Epithelial cell of prostate (primary cell): ENCODE data around the gene IRS2.

Experiments used
- DNase-seq: peaks from one replicate; pipeline ENCODE4 v3.0.0-alpha.2; 2011; ENCODE audit warnings: low read depth, low spot score
- H3K27ac ChIP-seq: fragments of 450-650 bp; 2 replicates; pipeline ENCODE4 v1.5.1; 2017; ENCODE audit warnings: mild to moderate bottlenecking

Gene IRS2

DNA sequence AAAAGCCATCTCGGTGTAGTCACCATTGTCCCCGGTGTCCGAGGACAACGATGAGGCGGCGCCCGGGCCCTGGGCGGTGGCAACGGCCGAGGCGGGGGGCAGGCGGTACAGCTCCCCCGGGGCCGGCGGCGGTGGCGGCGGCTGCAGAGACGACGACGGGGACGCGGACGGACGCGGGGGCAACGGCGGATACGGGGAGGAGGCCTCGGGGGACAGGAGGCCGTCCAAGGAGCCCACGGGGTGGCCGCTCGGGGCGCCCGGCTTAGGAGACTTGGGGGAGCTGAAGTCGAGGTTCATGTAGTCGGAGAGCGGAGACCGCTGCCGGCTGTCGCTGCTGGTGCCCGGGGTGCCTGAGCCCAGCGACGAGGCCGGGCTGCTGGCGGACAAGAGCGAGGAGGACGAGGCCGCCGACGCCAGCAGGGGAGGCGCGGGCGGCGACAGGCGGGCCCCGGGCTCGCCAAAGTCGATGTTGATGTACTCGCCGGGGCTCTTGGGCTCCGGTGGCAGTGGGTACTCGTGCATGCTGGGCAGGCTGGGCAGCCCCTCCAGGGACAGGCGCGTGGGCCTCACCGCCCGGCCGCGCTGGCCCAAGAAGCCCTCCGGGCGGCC, 3.5 kb downstream of the IRS2 start:
- DNase-seq = no peak
- no peak overlapping the region for H3K27ac ChIP-seq

DNA sequence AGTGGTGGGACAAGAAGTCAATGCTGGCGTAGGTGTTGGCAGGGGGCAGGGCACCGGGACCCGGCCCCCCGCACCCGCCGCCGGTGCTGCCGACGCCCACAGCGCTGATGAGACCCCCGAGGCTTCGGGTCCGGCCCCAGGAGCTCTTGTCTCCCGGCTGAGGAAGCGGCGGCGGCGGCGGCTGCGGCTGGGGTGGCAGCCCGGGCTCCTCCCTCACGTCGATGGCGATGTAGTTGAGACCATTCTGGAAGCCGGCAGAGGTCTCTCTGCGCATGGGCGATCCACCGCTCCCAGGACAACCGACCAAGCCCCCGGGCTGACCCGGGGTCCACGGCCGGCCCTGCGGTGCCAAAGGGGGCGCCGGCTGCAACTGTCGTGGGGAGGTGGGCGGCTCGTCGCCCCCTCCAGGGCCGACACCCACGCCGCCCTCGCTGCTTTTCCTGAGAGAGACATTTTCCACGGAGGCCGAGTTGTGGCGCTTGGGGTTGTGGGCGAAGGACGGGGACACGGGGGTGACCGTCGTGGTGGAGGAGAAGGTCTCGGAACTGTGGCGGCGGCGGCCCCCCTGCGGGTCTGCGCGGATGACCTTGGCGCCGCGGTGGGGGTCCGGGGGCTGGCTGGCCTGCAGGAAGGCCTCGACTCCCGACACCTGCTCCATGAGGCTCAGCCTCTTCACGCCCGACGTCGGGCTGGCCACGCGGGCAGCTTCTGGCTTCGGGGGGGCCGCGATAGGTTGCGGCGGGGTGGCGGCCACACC, 4.1 kb downstream of the IRS2 start:
- H3K27ac ChIP-seq = no peak overlapping the region
- DNase-seq = no peak

DNA sequence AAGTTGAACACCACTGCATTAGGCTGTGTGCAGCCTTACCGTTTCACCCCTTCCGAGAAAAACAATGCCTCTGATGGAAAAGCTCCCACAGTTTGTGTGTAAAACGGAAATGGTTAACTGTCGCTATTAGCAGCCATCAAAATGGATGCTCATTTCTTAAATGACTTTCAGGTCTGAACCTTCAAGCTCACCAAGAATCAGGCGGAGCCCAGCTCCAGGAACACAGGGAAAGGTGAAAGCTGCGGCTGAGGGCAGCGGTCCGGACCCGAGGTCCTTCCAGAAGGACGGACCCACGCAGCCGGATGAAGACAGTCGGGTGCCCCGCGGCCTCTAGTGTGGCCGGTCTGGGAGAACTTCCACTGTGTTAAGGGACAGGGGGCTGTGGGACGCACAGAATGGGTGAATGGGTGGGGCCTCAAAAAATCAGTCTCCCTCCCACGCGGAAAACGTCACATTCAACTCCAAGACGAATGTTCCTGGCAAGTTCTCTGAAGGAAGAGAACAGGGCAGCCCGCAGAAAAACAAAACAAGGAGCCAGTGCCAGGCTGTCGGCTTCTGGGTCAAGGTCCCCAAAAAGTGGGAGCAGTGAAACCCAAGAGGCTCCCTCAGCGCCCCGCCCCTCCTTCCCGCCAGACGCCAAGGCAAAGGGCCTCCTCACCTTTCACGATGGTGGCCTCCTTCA, 4.9 kb downstream of the IRS2 start:
- no peak overlapping the region for H3K27ac ChIP-seq
- DNase-seq = no peak

DNA sequence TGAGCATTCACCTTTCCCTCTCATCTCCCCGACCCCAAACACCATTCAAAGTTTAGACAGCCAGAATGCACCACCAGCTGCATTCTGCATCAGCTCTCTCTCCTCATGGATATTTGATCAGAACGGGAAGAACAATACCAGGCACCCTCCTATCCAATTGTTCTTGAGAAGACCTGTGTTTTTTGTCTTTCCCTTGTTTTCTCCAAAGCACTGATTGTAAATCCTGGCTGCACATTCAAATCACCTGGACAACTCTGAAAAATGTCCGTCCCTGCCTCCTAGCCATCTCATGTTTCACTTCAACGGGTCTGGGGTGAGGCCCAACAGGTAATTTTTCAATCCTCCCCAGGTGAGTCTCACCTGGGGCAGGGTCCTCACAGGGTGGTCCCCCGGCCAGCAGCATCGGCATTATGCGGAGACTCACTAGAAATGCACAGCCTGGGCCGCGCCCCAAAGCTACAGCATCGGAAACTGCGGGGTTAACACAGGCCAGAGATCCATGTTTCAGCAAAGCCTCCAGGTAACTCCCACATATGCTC, 5.5 kb downstream of the IRS2 start:
- H3K27ac ChIP-seq = no peak overlapping the region
- no peak for DNase-seq

DNA sequence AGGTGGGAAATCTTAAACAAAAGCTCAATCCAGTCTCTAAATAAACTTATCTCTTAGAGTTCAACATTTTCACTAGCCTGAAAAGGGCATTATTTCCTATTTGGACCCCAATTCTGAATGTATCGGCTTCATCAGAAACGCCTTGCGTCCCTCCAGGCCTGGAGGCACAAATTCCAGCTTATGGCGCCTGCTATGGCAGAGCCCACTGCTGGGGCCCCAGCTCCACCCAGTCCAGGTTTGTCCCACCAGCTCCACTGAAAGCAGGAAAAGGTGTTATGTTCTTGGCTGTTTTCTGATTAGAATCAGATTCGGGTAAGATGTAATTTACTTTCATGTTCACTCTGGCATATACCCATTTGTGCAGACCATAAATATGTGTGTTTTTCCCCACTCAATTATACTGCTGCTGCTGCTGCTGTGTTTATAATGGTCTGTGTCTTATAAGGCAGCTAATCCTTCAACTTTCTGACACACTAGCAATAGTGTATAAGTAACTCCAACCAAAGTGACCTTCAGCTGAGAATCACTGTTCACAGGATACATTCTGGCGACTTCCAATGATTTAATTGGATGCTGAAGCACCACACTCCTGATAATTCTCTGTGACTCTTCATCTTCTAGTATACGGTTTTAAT, 6.4 kb downstream of the IRS2 start:
- H3K27ac ChIP-seq = no peak overlapping the region
- DNase-seq = no peak

DNA sequence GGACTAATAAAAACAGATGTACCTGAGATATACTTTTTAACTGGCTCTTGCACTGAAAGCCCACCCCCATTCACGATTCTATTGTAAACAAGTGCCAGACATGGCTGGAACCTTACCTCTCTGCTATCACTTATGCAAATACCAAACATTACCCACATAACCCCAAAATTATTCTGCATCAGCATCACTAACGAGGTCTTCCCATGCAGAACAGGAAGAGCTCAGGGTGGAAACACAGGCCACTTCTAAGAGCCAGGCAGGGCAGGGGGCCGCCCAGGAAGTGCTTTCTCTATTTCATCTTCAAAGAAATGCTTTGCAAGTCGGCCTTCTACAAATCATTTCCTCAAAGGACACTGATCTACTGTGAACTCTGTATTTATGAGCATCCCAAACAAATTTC, 7.3 kb downstream of the IRS2 start:
- H3K27ac ChIP-seq = no peak overlapping the region
- DNase-seq = no peak

DNA sequence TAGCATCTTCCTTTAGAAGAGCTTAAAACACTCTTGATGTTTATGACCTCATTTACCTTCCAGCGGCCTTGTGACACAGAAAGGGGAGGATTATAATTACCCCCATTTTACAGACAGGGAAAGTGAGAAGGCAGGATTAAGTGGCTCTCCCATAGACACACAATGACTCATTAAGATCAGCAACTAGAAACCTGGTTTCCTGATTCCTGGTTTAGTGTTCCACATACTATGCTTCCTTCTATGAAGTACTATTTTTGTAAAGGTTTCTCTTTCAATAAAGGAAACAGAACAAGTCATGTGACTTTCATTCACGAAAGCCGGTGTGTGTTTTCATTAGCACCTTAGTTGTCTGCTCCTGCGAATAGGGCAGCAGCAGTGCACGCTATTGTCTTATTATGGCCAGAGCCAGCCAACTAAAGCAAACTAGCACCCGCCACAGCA, 8.3 kb downstream of the IRS2 start:
- H3K27ac ChIP-seq = peak overlapping the region; percentile 6
- peak; percentile 49 for DNase-seq

DNA sequence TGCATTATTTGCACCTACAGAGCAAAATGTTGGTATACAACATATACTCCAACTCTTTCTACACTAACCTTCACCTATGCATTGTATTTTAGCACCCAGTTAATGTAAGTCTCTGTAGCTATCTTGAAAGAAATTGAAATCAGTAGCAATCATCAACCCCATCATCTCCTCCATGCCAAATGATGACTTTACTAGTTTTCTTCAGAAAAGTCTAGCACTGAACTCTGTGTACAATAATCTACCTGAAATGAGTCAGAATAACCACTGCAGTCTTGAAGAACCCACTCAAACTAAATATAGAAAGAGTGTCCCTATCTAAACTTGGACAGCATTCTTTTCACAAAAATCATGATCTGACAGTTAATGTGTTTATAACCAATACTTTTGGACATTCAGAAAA, 9.8 kb downstream of the IRS2 start:
- no peak overlapping the region for H3K27ac ChIP-seq
- no peak for DNase-seq

DNA sequence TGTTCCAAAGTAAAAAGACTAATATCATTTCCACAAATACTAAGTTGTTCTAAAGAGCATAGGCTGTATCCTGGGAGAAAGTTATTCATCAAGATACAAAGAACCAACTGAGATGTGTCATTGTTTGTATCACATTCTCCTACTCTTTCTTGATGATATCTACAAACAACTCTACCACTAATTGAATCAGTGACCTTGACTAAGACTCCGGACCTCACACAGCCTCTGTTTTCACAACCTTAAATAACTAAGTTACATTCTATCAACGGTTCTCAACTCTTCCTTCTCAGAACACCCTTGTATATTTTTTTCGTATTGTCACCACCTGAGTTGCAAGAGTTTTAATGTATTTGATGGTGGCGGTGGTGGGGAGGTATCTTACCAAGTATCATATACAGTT, 12.6 kb downstream of the IRS2 start:
- no peak for DNase-seq
- no peak overlapping the region for H3K27ac ChIP-seq

DNA sequence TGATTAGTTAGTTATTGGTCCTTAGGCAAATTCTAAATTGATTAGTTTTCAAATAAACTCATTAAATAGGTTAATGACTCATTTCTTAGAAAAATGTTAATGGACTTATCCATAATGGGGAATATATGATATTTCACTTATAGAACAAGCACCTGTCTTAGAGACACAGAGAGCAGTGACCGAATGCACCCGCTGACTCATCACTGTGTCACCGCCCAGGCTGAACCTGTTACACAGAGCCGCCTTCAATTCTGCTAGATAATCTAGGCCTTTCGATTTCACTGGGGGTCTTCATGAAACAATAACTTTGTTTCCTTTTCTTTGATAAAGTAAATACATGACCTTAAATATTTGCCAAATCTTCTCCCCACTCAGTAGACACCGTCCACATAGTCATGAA, 13.1 kb downstream of the IRS2 start:
- no peak for DNase-seq
- no peak overlapping the region for H3K27ac ChIP-seq

DNA sequence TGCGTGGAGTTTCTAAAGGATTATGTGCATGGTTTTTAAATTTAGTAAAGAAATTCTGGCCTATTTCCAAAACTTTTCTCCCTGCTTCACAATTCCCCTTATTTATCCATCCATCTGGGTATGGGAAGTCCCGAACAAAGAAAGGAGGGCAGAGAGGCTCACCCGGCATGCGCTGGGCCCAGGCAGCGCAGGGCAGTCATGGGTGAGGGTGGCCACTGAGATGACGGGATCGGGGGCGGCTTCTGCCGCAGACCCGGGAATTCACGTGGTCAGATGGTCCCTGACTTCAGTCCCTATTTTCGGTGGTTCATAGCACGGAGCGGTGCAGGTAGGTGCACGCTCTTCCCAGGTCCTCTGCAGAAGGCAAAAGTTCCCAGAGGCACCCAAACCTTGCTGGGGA, 14.5 kb downstream of the IRS2 start:
- no peak overlapping the region for H3K27ac ChIP-seq
- DNase-seq = no peak

DNA sequence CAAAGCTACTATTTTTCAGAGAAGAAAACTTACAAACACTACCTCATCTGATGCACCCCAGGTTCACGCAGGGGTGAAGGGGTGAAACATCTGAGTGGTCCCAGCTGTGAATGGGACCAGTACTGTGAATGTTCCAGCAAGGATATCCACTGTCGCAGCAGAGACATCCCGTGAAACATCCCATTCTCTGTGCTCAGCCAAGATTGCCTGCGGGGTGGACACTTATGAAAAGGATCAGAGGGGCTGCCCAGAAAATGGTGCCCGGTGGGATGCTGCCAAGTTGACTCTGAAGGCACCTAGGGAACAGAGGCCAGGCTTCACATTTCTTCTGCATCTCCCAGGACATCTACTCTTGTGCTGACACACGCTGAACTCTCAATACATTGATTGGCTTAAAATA, 15.9 kb downstream of the IRS2 start:
- H3K27ac ChIP-seq = no peak overlapping the region
- DNase-seq = no peak

DNA sequence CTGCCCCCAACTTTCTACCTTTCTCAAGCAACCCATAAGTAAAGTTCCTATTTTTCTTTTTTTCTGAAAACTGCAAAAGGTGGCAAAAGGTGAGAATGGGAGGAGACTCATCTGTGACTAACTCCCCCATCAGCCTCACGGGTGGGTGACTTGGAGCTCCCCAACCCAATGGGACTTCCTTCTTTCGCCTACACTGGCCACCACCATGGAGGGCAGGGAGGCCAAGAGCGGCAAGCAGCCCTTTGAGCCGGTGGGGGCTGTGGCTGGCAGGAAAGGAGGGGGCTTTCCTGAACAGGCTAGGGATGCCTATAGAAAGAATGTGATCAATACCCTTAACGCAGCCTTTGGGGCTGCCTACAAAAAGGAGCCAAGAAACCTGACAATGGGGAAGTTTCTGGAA, 16.5 kb downstream of the IRS2 start:
- DNase-seq = no peak
- no peak overlapping the region for H3K27ac ChIP-seq

DNA sequence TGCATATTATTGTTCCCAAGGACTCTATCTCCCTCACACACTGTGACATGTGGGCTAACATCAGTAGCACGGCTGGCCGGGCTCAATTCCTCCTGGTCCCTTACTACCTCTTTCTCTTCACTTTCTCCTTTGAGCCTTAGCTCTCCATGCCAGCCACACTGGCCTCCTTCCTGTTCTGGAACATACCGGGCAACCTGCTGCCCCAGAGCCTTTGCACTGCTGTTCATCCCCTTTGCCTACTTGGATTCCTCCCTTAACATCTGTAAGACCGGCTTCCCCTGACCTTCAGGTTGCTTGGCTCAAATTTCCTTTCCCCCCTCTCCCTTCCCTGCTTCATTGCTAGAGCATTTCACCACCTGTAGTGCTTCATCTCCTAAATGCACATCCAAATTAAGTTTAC, 17.1 kb downstream of the IRS2 start:
- DNase-seq = no peak
- H3K27ac ChIP-seq = no peak overlapping the region

DNA sequence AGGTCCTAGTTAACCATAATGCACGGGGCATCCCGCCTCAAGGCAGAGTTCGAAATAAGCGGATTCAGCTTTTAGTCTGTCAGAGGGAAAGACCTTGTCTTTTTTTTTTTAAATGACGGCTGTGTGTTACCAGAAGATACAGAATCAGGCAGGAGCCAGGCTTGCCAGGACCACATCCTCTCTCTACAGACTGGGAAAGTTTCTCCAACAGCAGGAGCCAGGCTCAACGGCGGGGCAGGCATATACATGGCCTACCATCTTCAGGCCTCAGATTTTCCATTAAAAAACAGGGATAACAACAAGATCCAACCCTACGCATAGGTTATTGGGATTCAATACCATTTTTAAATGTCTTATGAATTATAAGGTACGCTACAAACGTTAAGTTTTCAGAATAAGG, 17.8 kb downstream of the IRS2 start:
- H3K27ac ChIP-seq = no peak overlapping the region
- no peak for DNase-seq

DNA sequence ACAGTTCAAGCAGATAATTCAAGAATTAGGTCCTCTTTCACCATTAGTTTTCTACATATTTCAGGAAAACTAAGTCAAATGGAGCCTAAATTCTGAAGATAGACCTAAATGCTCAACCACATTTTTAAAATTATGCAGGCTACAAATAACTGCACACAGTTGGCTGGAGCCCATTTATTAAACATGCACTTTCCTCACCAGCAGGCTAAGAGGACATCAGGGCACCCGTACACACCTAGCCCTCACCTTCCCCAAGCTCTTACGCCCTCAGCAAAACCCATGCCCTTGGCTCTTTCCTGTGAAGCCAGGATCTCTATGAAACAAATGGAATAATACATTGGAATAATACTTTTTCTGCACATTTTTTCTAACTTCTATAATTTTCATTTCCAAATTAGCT, 18.2 kb downstream of the IRS2 start:
- no peak for DNase-seq
- no peak overlapping the region for H3K27ac ChIP-seq

DNA sequence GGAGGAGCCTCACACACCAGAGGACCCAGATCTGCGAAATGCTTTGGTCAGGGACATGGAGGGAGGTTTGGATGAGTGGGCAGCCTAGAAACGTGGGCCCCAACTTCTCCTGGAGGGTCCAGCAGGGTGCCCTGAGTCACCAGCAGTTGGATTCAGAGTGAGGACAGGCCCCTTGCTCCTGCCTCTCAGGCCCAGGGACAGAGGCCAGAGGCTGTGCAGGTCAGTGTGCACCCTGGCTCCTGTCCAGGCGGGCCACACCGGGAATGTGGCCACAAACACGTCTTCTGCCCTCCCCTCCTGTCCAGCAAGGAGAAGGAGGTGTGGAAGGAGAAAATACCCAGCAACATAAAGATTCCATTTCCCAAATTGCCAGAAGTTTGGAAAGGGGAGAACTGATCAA, 19.4 kb downstream of the IRS2 start:
- no peak for DNase-seq
- no peak overlapping the region for H3K27ac ChIP-seq

DNA sequence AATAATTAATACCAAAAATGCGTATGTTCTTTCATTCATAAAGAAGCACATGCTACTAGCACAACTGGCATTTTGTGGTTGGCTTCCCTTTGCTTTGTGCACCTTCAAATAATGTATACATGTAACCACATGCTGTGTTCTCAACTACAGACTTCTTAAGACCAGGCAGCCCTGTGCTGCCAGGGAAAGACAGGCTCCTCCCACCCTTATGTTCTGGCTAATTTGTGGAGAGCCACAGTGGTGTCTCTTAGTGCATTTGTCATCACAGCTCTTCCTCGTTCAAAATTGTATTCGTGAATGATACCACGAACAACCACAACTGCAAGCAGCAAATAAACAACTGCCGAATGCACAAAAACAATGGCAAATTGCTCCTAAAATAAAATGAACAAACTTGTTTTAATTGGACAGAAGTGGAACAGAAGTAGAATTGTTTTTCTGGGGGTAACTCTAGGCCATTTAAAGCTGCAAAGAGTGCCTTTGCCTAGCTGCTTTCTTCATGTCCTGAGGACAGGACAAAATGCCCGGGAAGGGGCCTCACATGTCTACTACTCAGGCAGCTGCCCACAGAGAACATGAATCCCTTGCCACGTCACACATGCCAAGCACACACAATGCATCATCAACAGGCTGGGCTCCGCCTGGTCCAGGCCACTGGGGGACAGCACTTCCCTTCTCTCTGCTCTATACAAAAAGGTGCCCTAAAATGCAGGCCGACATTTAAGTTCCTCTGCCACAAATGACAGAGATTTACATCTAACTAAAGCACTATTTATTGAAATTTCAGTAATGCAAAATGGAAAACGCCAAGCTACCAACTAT, 21.7 kb downstream of the IRS2 start:
- H3K27ac ChIP-seq = no peak overlapping the region
- no peak for DNase-seq

DNA sequence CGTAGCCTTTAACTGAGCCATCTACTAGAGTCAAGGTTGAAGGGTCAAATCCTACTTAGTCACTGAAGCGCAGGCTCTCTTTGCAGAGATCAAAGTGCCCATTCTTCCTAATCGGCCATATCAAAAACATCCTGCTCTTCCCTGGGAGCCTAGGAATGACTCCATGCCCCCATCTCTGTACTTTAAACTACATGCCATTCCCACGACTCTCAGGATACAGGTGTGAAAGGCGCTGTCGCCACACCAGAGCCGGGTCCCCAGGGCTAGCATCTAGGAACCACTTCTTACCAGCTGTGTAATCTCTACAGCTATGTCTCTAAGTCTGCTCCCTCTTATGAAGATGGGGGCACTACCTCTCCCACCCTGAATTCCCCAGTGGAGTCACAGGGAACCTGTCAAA, 22.3 kb downstream of the IRS2 start:
- H3K27ac ChIP-seq = no peak overlapping the region
- DNase-seq = no peak

DNA sequence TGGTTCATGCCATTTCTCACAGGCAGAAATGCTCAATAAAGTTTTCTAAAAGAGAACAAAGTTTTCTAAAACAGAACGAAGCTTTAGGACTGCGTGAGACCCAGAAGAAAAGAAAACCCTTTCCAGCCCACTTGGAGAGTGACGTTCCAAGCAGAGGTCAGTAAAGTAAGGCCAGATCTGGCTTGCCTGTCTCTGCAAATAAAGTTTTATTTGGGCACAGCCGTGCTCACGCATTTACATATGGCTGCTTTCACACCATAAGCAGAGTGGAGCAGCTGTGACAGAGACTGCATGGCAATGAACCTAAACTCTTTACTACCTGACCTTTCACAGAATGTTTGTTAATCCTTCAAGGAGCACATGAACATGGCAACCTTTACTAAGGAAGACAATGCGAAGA, 23.6 kb downstream of the IRS2 start:
- no peak for DNase-seq
- no peak overlapping the region for H3K27ac ChIP-seq
